Activated T-helper 2 cell treated with anti-CD3 and anti-CD28 coated beads, Interferon-gamma antibody, Interleukin-2, Interleukin-4, amounts not matched to agents 10 μg/mL and 5 μg/mL and 100 μg/mL, durations not matched to agents 14 hours and 24 hours and 36 hours (primary cell): ENCODE results near the gene PAH. TPM values are rescaled to one million over a fixed set of nuclear protein-coding genes. Genes with fewer than 3 reads are reported as not detected.

Experiments
- total RNA-seq: library from RNA; stranded (reverse); gene quantifications from 2 replicates; pipeline ENCODE4 v1.2.3, GENCODE V29; 2022

The PAH gene
- total RNA-seq, 1 donor from 2014 or later: not detected

Other genes starting within 250 kb of the PAH start
- gene ASCL1, start 40.4 kb upstream of the PAH start, total RNA-seq: not detected in 2 replicates